Activated naive CD8-positive, alpha-beta T cell treated with anti-CD3 and anti-CD28 coated beads for 36 hours (primary cell): ENCODE measurements around the gene INPP5A. TPM values are rescaled to one million over a fixed set of nuclear protein-coding genes. Genes with fewer than 3 reads are reported as not detected.
A peak's percentile ranks its signal among the peaks of the same experiment; 100 is the strongest.

Experiments
- DNase-seq: peaks from one replicate; pipeline ENCODE4 v3.0.0; 2021
- H3K27ac Mint-ChIP-seq: one replicate; pipeline ENCODE4 v1.8.0; 2022; ENCODE audit warnings: mild to moderate bottlenecking, moderate library complexity, mixed read lengths
- H3K27me3 Mint-ChIP-seq: one replicate; pipeline ENCODE4 v1.8.0; 2022; ENCODE audit warnings: mild to moderate bottlenecking, mixed read lengths
- H3K36me3 Mint-ChIP-seq: one replicate; pipeline ENCODE4 v1.8.0; 2021; ENCODE audit warnings: mild to moderate bottlenecking, mixed read lengths
- H3K4me1 Mint-ChIP-seq: one replicate; pipeline ENCODE4 v1.8.0; 2021; ENCODE audit warnings: mixed read lengths
- H3K4me3 Mint-ChIP-seq: one replicate; pipeline ENCODE4 v1.8.0; 2022; ENCODE audit warnings: mild to moderate bottlenecking, moderate library complexity, mixed read lengths
- H3K9me3 Mint-ChIP-seq: one replicate; pipeline ENCODE4 v1.8.0; 2022; ENCODE audit warnings: mixed read lengths
- total RNA-seq, 2 experiments: library from RNA; stranded (reverse); gene quantifications; one replicate each; pipeline ENCODE4 v1.2.3, GENCODE V29; 2021

Gene INPP5A
- total RNA-seq, 2 experiments from 2014 or later = 6.1 to 7.4 TPM

DNA sequence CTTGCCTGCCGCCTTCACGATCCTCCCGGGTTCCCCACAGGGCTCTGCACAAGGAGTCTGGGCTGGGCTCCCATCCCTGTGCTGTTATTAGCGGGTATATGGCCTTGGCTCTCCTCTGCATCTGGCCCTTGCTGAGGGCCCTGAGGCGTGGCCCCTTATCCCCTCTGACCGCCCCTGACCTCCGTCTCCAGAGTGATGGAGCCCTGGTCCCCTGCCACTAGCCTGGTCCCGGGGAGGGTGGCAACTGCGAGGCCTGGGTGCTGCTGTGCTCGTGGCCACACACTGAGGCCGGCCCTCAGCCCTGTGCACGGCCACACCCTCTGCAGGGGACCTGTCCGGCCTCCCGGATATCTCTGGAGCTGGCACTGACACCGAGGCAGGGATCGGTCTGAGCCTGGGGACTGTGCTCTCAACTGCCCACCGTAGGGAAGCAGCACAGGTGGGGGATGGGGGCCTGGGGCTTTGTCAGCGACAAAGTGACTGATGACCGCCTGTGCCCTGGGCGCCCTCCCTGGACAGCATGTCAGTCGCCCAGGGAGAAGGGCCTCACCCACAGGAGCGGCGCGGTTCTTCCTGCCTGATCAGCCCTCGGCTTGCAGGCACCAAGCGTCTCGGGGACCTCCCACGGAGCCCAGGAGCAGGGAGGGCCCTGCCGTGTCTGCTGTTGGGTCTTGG is 176.0 kb downstream of the INPP5A start:
- DNase-seq = no peak
- Mint-ChIP-seq H3K4me1 (no peaks in the 10 kb centered on the region), H3K4me3 (no peak overlapping the region), H3K36me3 (peaks cover 15% of the 10 kb centered on the region), H3K27me3 (no peaks in the 10 kb centered on the region), H3K27ac (no peak overlapping the region), H3K9me3 (no peaks in the 10 kb centered on the region)

DNA sequence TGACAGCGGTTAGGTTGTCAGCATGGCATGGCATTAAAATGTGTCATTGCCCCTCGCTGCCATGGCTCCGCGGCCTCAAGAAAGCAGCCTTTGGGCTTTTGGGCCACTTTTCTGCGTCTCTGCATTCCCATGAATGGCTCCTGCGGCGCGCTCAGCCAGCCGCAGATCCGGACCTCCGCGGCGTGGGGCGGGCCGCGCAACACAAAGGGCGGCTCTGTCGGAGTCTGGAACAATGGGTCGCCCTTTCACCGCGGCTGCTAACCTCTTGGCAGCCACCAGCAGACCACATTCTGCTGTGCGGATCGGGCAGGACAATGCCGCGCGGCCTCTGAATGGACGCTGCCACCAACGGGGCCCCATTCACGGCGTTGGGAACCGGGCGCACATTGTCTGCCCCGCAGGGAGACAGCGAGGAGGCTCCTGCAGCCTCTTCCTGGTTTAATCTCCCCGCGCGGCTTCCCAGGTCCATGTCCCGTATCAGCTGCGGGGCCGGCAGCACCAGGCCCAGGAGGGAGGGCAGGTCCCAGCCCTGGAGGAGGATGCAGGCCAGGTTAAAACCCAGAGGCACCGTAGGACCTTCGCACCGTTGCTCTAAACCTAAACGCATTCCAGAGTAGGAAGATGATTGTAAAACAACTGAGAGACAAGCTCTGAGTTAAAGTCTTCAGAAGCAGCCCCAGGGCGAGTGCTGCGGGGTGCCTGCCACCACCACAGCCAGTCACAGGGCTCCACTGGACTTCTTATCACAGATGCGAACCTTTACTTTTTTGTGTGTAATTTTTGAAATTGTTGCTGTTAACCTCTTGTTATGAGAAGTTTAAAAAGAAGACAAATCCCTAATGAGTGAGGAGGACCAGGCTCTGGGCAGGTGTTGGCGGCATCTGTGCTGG is 176.8 kb downstream of the INPP5A start:
- Mint-ChIP-seq H3K36me3 (peaks cover 15% of the 10 kb centered on the region), H3K27ac (no peak overlapping the region), H3K9me3 (no peaks in the 10 kb centered on the region), H3K27me3 (no peaks in the 10 kb centered on the region), H3K4me1 (no peaks in the 10 kb centered on the region), H3K4me3 (no peak overlapping the region)
- DNase-seq = no peak

DNA sequence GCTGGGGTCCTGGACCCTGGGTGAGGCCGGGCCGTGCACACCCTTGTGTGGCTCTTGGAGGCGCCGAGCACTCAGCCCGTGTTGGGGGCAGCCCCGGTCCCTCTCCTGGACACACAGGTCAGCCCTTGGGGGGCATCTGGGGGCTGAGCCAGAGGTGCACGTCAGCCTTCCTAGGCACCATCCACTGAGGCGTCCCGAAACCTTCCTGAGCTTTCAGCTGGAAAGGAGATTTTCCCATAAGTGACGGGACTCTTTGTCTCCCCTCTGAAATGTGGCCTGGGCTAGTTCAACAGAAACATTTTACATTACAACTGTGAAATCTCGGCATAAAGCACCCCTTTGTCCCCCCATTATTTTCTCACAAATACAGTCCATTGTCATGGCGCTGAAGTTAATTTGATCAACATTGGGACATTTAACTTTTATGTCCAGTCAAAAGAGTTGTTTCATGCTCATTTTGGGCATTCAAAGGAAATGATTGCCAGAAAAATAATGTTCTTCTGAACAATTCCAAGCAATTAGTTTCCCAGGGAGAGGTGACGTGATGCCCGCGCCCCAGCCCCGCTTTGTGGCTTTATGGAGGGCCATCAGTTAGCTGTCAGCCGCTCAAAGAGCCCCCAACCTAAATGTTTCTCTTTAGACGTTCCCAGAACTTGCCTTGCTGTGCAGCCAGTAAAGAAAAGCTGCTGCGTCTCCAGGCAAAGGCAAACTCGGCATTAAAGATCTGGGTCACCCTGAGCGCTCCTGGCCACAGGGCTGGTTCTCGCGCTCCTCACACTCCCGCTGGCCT is 177.6 kb downstream of the INPP5A start:
- Mint-ChIP-seq H3K27me3 (no peaks in the 10 kb centered on the region), H3K4me1 (no peaks in the 10 kb centered on the region), H3K9me3 (no peaks in the 10 kb centered on the region), H3K27ac (no peak overlapping the region), H3K4me3 (no peak overlapping the region), H3K36me3 (peaks cover 15% of the 10 kb centered on the region)
- no peak for DNase-seq

DNA sequence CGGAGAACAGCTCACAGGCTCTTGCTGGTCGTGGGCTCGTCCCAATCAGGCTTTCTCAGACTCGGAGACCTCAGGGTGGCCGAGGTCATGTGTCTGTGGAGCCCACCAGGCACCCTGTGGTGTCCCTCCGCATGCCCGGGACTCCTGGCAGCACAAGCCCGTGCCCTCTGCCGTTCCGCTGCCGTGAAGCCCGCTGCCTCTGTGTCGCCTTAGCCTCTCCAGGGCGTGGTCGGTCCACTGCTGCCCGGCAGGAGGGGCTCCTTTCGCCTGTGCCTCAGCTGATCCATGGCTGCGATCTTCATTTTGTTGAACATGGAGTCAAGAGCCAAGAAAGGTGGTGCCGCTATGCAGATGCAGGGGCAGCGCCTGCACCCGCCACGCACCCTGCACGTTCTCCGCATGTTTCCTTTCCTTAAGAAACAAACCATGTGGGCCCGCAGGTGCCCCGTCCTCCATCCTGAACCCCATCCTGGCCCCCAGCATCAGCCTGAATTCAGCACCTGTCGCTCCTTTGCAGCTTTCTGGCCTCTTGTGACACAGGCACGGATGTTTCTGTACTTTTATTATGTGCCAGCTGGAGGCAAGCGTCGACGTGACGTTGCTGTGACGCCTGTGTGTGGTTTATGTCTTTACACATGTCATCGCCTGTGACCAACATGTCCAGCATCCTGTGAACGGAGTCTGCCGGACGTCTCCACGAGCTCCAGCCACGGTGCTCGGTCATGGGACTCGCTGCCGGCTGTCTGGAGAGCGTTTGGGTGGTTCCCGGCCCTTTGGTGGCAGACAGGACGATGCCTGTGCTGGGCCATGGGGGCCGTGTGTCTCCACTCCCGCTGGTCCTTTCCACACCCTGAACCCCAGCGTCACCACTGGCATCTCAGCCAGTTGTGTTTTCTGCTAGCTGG is 178.4 kb downstream of the INPP5A start:
- no peak for DNase-seq

DNA sequence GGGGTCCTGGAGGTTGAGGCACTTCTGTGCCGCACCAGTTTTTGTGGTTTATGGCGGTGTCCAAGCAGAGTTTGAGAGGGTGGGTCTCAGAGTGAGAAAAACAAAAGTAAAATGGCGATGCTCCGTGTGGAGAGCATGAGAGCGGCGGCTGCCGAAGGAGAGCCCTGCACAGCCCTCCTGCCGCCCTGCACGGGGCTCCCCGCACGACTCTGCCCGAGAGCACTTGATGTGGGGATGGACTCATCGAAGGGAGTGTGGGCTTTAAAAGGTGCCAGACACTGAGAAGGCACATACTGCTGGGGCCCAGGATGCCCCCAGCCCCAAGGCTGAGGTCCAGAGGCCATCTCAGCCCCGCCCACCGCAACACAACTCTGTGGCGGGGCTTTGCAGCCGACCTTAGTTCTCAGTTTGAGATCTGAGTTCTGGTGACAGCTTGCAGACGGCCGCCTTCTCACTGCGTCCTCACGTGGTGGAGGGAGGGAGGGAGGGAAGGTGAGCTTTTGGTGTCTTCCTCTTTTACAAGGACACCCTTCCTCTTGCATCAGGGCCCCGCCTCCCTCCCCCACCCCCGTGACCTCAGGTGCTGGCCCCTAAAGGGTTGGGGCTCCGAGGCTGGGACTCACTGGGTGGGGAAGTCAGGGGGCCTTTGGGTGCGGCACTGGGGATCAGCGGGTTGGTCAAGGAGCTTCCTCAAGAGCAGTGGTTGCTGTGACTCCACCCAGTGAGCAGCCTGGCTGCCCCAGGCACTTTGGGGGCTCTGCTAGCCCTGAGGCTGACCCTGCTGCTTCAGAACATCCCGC is 179.3 kb downstream of the INPP5A start:
- peaks cover 13% of the 10 kb centered on the region for H3K36me3 Mint-ChIP-seq

More for the DNA sequence above, 178.4 kb downstream of the INPP5A start:
- H3K27ac Mint-ChIP-seq = no peak overlapping the region
- H3K9me3 Mint-ChIP-seq = no peaks in the 10 kb centered on the region
- H3K4me3 Mint-ChIP-seq = no peak overlapping the region
- no peaks in the 10 kb centered on the region for H3K4me1 Mint-ChIP-seq
- no peaks in the 10 kb centered on the region for H3K27me3 Mint-ChIP-seq
- H3K36me3 Mint-ChIP-seq = peaks cover 15% of the 10 kb centered on the region

DNA sequence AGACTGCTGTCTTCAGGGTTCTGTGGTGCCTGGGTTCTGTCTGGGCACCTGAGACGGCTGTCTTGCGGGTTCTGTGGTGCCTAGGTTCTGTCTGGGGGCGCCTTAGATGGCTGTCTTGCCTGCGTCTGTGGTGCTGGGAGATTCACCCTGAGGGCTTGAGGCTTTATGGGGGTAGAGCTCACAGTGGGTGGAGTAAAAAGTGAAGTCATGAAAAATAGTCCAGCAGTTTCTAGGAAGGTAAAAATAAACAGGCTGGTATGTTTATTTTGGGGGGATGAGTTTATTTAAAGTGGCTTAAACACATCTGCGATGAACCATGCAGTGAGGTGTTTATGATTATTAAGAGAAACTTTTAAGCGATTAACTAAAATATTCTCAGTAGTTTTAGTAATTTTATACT is 184.1 kb downstream of the INPP5A start:
- no peaks in the 10 kb centered on the region for H3K4me1 Mint-ChIP-seq
- H3K4me3 Mint-ChIP-seq = no peak overlapping the region
- no peaks in the 10 kb centered on the region for H3K36me3 Mint-ChIP-seq
- no peaks in the 10 kb centered on the region for H3K27me3 Mint-ChIP-seq
- no peaks in the 10 kb centered on the region for H3K9me3 Mint-ChIP-seq
- no peak for DNase-seq
- peak overlapping the region; percentile 3 for H3K27ac Mint-ChIP-seq

More for the DNA sequence above, 179.3 kb downstream of the INPP5A start:
- Mint-ChIP-seq H3K9me3 (no peaks in the 10 kb centered on the region), H3K4me1 (no peaks in the 10 kb centered on the region), H3K27ac (no peak overlapping the region), H3K27me3 (no peaks in the 10 kb centered on the region), H3K4me3 (no peak overlapping the region)
- no peak for DNase-seq

DNA sequence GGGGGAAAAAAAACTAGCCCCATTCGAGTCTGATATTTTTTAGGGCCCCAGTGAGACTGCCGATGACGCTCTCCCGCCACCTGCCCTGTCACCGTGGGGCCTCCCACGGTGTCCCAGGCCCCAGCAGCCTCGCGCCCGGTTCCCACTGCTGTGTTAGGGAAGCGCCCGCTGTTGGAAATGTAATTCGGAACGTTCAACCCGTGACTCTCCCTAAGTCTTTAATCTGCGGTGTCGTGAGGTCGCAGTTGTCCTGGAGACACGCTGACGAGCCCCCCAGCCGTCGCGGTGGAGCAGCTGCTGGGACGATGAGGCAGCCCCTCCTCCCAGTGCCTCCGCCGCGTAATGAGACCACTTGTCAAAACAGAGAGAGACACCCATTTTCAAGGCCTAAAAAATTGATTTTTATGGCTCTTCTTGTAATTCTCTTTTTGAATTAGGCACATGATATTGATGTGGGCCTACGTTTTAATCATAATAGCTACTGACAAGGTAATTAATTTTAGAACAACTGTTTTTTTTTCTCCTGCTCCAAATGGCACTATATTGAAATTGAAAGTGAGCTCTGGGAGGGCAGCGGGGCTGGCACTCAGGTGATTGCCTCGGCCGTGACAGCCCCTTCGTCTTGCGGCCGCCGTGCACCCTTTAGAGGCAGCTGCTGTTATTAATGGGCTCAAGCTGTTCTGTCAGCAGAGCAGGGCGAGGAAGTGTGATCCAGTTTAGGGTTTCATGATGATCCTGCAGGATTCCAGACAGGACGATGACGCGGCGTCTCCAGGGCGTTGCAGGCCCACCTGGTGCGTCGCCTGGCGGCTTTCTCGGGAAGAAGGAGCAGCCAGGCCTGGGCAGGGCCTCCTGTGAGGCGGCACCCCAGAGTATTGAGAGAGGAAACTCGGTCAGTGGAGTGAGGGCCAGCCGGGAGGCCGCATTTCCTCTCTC is 185.1 kb downstream of the INPP5A start:
- H3K27ac Mint-ChIP-seq = no peak overlapping the region
- H3K9me3 Mint-ChIP-seq = no peaks in the 10 kb centered on the region
- H3K36me3 Mint-ChIP-seq = no peaks in the 10 kb centered on the region
- no peaks in the 10 kb centered on the region for H3K4me1 Mint-ChIP-seq
- H3K4me3 Mint-ChIP-seq = no peak overlapping the region
- DNase-seq = no peak
- H3K27me3 Mint-ChIP-seq = no peaks in the 10 kb centered on the region

DNA sequence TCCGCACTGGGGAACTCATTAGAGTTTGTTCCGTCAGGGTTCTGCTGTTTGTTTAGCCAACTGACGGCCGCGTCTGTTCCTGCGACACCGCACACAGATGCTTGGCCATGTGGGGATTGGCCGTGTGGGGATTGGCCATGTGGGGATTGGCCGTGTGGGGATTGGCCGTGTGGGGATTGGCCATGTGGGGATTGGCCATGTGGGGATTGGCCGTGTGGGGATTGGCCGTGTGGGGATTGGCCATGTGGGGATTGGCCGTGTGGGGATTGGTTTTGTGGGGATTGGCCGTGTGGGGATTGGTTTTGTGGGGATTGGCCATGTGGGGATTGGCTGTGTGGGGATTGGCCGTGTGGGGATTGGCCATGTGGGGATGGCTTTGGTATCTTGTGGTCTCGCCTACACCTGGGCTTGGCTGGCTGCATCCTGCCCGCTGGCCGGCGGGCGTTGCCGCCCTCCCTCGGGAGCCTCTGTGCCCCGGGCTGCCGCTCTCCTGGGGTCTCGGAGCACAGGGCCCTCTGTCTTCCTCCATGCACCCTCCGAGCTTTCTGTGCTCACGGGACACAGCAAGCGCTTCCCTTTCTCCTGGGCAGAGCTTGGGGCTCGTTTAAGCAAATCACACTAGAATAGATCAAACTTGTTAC is 185.9 kb downstream of the INPP5A start:
- no peaks in the 10 kb centered on the region for H3K27me3 Mint-ChIP-seq
- H3K9me3 Mint-ChIP-seq = no peaks in the 10 kb centered on the region
- H3K27ac Mint-ChIP-seq = no peak overlapping the region
- no peak for DNase-seq
- H3K4me1 Mint-ChIP-seq = no peaks in the 10 kb centered on the region
- no peak overlapping the region for H3K4me3 Mint-ChIP-seq
- no peaks in the 10 kb centered on the region for H3K36me3 Mint-ChIP-seq

DNA sequence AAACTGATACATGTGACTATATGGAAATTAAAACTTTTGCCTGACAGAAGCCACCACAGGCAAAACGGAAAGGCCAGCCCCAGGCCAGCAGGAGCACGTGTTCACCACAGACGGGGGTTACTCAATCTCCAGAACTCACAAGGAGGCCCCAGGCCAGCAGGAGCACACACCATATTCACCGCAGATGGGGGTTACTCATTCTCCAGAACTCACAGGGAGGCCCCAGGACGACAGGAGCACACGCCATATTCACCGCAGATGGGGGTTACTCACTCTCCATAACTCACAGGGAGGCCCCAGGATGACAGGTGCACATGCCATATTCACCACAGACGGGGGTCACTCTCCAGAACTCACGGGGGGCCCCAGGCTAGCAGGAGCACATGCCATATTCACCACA is 186.9 kb downstream of the INPP5A start:
- no peak for DNase-seq
- Mint-ChIP-seq H3K27me3 (no peaks in the 10 kb centered on the region), H3K36me3 (no peaks in the 10 kb centered on the region), H3K4me3 (no peak overlapping the region), H3K27ac (no peak overlapping the region), H3K4me1 (no peaks in the 10 kb centered on the region), H3K9me3 (no peaks in the 10 kb centered on the region)

DNA sequence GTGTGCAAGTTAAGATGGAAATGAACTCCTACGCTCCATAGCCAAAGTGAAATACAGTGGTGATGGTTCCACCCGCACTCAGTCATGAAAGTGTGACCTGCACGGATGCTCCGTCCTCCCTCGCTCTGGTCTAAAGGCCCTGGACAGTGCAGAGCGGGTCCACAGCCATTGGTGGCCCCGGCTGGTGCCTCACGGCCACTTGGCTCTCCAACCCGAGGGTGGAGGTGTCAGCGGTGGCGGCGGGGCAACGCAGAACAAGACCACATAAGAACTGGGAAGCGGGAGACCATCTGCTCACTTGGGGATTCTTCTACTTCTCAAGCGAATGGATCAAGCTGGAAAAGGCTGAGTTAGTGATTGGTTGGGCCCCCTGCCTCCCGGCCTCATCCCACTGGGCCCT is 187.6 kb downstream of the INPP5A start:
- Mint-ChIP-seq H3K4me3 (no peak overlapping the region), H3K27me3 (no peaks in the 10 kb centered on the region), H3K27ac (no peak overlapping the region), H3K36me3 (no peaks in the 10 kb centered on the region), H3K4me1 (no peaks in the 10 kb centered on the region), H3K9me3 (no peaks in the 10 kb centered on the region)
- DNase-seq = no peak

DNA sequence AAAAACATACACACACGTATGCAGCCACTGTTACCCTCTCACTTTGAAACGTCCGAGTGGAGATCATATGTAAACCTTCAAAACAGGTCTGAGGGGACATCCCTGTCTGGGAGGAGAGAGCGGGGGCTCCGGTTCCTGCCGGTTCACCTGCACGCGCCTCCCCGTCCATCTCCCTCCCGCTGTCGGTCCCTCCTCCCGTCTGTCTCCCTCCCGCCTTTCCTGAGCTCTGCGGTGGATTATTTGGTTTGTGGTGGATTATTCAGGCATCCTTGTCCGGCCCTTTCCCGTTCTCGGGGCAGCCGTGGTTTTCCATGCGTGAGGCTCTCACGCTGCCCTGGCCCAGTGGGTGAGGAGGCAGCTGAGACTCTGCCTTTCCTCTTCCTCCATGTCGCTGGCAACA is 188.6 kb downstream of the INPP5A start:
- no peaks in the 10 kb centered on the region for H3K4me1 Mint-ChIP-seq
- no peaks in the 10 kb centered on the region for H3K9me3 Mint-ChIP-seq
- H3K36me3 Mint-ChIP-seq = no peaks in the 10 kb centered on the region
- no peak overlapping the region for H3K27ac Mint-ChIP-seq
- no peak for DNase-seq
- H3K4me3 Mint-ChIP-seq = no peak overlapping the region
- no peaks in the 10 kb centered on the region for H3K27me3 Mint-ChIP-seq

DNA sequence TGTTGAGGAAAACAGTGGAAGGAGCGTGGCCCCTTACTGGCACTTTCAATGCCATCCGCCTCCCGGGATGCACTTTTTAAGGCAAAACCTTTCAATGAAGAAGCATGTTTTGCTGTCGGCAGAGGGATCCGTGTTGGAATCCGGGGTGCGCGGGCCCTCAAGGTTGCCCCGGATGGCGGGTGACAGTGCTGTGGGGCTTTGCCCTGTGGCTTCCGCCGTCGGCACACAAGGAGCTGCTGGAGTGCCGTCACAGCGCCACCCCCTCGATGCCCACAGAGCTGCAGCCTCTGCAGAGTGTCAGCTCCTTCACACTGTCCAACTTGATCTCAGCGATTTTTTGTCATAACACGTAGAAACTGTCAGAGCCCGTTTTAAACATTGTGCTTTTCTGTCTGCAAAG is 189.4 kb downstream of the INPP5A start:
- H3K27me3 Mint-ChIP-seq = no peaks in the 10 kb centered on the region
- DNase-seq = no peak
- no peaks in the 10 kb centered on the region for H3K9me3 Mint-ChIP-seq
- H3K36me3 Mint-ChIP-seq = no peaks in the 10 kb centered on the region
- no peak overlapping the region for H3K27ac Mint-ChIP-seq
- H3K4me1 Mint-ChIP-seq = no peaks in the 10 kb centered on the region
- no peak overlapping the region for H3K4me3 Mint-ChIP-seq

DNA sequence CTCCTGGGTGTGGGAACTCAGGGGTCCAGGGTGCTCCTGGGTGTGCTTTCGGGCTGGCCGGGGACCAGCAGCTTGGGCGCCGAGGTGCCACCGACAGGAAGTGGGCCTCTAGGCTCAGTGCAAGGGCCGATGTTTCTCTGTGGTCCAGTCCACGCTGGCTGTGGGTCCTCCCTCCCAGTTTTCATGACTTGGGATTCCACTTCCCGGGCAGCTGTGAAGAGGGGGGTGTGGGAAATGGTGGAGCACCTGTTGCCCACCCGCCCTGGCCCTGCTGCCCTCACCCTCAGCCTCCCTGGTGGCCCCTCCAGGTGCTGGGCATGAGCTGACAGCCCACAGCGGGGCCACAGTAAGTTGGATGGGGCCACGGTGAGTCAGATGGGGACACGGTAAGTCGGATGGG is 189.8 kb downstream of the INPP5A start:
- no peak for DNase-seq
- H3K36me3 Mint-ChIP-seq = no peaks in the 10 kb centered on the region
- no peaks in the 10 kb centered on the region for H3K27me3 Mint-ChIP-seq
- no peak overlapping the region for H3K27ac Mint-ChIP-seq
- H3K4me1 Mint-ChIP-seq = no peaks in the 10 kb centered on the region
- no peaks in the 10 kb centered on the region for H3K9me3 Mint-ChIP-seq
- no peak overlapping the region for H3K4me3 Mint-ChIP-seq
